Kidney (tissue), 14 donors: Measurements from ENCODE around the gene DNAJC19. TPM values are rescaled to one million over a fixed set of nuclear protein-coding genes. Genes with fewer than 3 reads are reported as not detected.
"Not testable (repeated sequence)": the region's sequence is repeated elsewhere in the genome, so short reads cannot be mapped to it uniquely, and the experiment has no call there.

ENCODE experiments used
- DNase-seq, 5 donors: peaks; one replicate each; pipeline ENCODE4 v3.0.0-alpha.2; 2013 to 2020
- FAIRE-seq: peaks from 2 replicates; lab custom pipeline; 2012; peaks lifted over from hg19 to GRCh38; lab: Jason Lieb, UNC
- H3K27ac ChIP-seq, 2 donors: one replicate each; pipeline ENCODE4 v1.7.0; 2013; ENCODE audit warnings: low read depth in 2 of 2, low read length in 2 of 2, inconsistent platforms in 1 of 2
- H3K27me3 ChIP-seq: one replicate; pipeline ENCODE4 v1.7.1; 2013; ENCODE audit warnings: low read length, inconsistent platforms; ENCODE audit not compliant: control insufficient read depth, insufficient read depth
- H3K36me3 ChIP-seq, 3 donors: one replicate each; pipeline versions ENCODE4 v1.7.0 to v1.7.1; 2013; ENCODE audit warnings: low read length in 3 of 3, control low read depth in 1 of 3, inconsistent platforms in 1 of 3; ENCODE audit not compliant: insufficient read depth in 3 of 3, control insufficient read depth in 2 of 3
- H3K4me1 ChIP-seq, 3 donors: one replicate each; pipeline versions ENCODE4 v1.7.0 to v1.7.1; 2013; ENCODE audit warnings: low read length in 3 of 3, inconsistent platforms in 1 of 3, low read depth in 1 of 3; ENCODE audit not compliant: control insufficient read depth in 2 of 3, insufficient read depth in 2 of 3
- H3K4me3 ChIP-seq, 3 donors: one replicate each; pipeline versions ENCODE4 v1.7.0 to v1.8.1; 2013; ENCODE audit warnings: low read length in 3 of 3, control low read depth in 1 of 3, inconsistent platforms in 1 of 3
- H3K9ac ChIP-seq, 3 donors: one replicate each; pipeline versions ENCODE4 v1.7.0 to v1.7.1; 2013; ENCODE audit warnings: low read length in 3 of 3, control low read depth in 1 of 3, inconsistent platforms in 1 of 3
- H3K9me3 ChIP-seq, 3 donors: one replicate each; pipeline versions ENCODE4 v1.7.0 to v1.7.1; 2013; ENCODE audit warnings: low read length in 3 of 3, control low read depth in 1 of 3, inconsistent platforms in 1 of 3; ENCODE audit not compliant: control insufficient read depth in 2 of 3, insufficient read depth in 1 of 3
- CTCF ChIP-seq: IDR thresholded peaks from 3 replicates; pipeline ENCODE4 v1.5.1; 2012; ENCODE audit warnings: mild to moderate bottlenecking, moderate library complexity, borderline replicate concordance; ENCODE audit not compliant: insufficient read depth; ENCODE audit errors: extremely low read depth
- intact Hi-C: fragments of 100-400 bp; cut with DNase I; formaldehyde crosslinking; loops from one replicate; pipeline ENCODE4 v1.11.1; 2022
- polyA plus RNA-seq: library from polyadenylated mRNA; stranded (reverse); fragments of 350-450 nt; fragmentation: Illumina TruSeq; extraction: RNeasy Lipid Tissue Mini Kit (QIAGEN cat#74804); gene quantifications from one replicate; pipeline ENCODE4 v1.2.3, GENCODE V29; 2014; ENCODE audit warnings: low read depth, low replicate concordance; ENCODE audit not compliant: insufficient read depth
- total RNA-seq: library from RNA; stranded (reverse); fragmentation: NEBNext Ultra II Directional; extraction: Animal tissue kit (Norgen Biotek cat#: 25700); gene quantifications from one replicate; pipeline ENCODE4 v1.2.1, GENCODE V29; 2021
- donor health status: control.
- donor health status: control.
- donor health status: control.
- donor health status: control.
- donor health status: control.
- donor health status: DM: yes; HTN: yes; CAD: no.
- donor health status: Normal renal cell carcinoma (clear cell type).

Gene DNAJC19
- total and polyA plus RNA-seq, 2 donors from 2014 or later, result 48.4 to 120 TPM

- H3K27me3 ChIP-seq, result no peaks in the 10 kb centered on the region
- intact Hi-C loops, result no loop called here
- no peak for FAIRE-seq
- H3K4me1 ChIP-seq, result no peaks in the 10 kb centered on the region
- no peak overlapping the region for H3K27ac ChIP-seq
- no peak for TF ChIP-seq CTCF
- no peak overlapping the region for H3K4me3 ChIP-seq
- H3K9ac ChIP-seq, result no peak overlapping the region
- H3K36me3 ChIP-seq, result no peaks in the 10 kb centered on the region
- DNase-seq, result no peak
- no peaks in the 10 kb centered on the region for H3K9me3 ChIP-seq
These were observed 6.9 kb upstream of the DNAJC19 start for GRCh38 chr3:180996415-180996932.

GRCh38 chr3:180990505-180990904, 969 bp upstream of the DNAJC19 start:
- no peak for DNase-seq
- Histone ChIP-seq H3K4me3 (peak overlapping the region; percentile 84 to 89 (median 88)), H3K27ac (no peak overlapping the region), H3K27me3 (no peaks in the 10 kb centered on the region), H3K9me3 (no peaks in the 10 kb centered on the region), H3K9ac (peak overlapping the region in 1 of 3 donors; percentile 80), H3K4me1 (peaks cover 0 to 7% (median 3%) of the 10 kb centered on the region in 3 donors), H3K36me3 (peaks cover 0 to 9% (median 3%) of the 10 kb centered on the region in 3 donors)
- intact Hi-C loops, result no loop called here
- no peak for FAIRE-seq
- TF ChIP-seq CTCF, result no peak

- H3K27me3 ChIP-seq, result no peaks in the 10 kb centered on the region
- intact Hi-C loops, result no loop called here
- peak overlapping the region in 1 of 3 donors; percentile 1 for H3K4me3 ChIP-seq
- H3K9ac ChIP-seq, result no peak overlapping the region
- TF ChIP-seq CTCF, result no peak
- no peaks in the 10 kb centered on the region for H3K9me3 ChIP-seq
- H3K27ac ChIP-seq, result no peak overlapping the region
- peaks cover 0 to 24% (median 3%) of the 10 kb centered on the region in 3 donors for H3K4me1 ChIP-seq
- peaks cover 3 to 17% (median 4%) of the 10 kb centered on the region in 3 donors for H3K36me3 ChIP-seq
- FAIRE-seq (no peak), DNase-seq (no peak)
These were observed 2.2 kb downstream of the DNAJC19 start for GRCh38 chr3:180987344-180987743.

GRCh38 chr3:180986366-180986765, 3.2 kb downstream of the DNAJC19 start:
- H3K27ac ChIP-seq, FAIRE-seq, intact Hi-C loops, H3K4me3 ChIP-seq, H3K27me3 ChIP-seq, H3K9me3 ChIP-seq, H3K9ac ChIP-seq, DNase-seq: not testable (repeated sequence)
- Histone ChIP-seq H3K36me3 (peaks cover 3 to 17% (median 4%) of the 10 kb centered on the region in 3 donors), H3K4me1 (peaks cover 0 to 33% (median 3%) of the 10 kb centered on the region in 3 donors)
